Natural killer cell (primary cell): Measurements from ENCODE around the gene POLR2E. TPM values are rescaled to one million over a fixed set of nuclear protein-coding genes. Genes with fewer than 3 reads are reported as not detected.

Source experiments
- ATAC-seq, 3 donors: fragments of 150-1000 bp in 2 of 3; fragments of 200-7000 bp in 1 of 3; cut with Tn5 transposase; 1 replicate in 1 of 3; 2 replicates in 2 of 3; pipeline ENCODE4 v1.10.0; 2021; ENCODE audit warnings: mild to moderate bottlenecking in 2 of 3, moderate library complexity in 2 of 3
- DNase-seq, 2 donors: peaks; one replicate each; pipeline versions ENCODE4 v3.0.0 to v3.0.0-alpha.2; 2013 to 2021; ENCODE audit warnings: mixed read lengths in 1 of 2
- H3K27ac ChIP-seq: one replicate; pipeline ENCODE4 v1.5.1; 2013; ENCODE audit warnings: mild to moderate bottlenecking, low read length
- H3K27me3 ChIP-seq: one replicate; pipeline ENCODE4 v1.6.1; 2013; ENCODE audit warnings: low read length; ENCODE audit not compliant: control insufficient read depth, insufficient read depth
- H3K36me3 ChIP-seq: one replicate; pipeline ENCODE4 v1.6.1; 2013; ENCODE audit warnings: low read length; ENCODE audit not compliant: control insufficient read depth, insufficient read depth
- H3K4me1 ChIP-seq: one replicate; pipeline ENCODE4 v1.6.1; 2013; ENCODE audit warnings: low read length; ENCODE audit not compliant: control insufficient read depth, insufficient read depth
- H3K4me3 ChIP-seq: one replicate; pipeline ENCODE4 v1.5.1; 2013; ENCODE audit warnings: low read length
- H3K9me3 ChIP-seq: one replicate; pipeline ENCODE4 v1.6.1; 2013; ENCODE audit warnings: low read length; ENCODE audit not compliant: control insufficient read depth, insufficient read depth
- H3K27ac Mint-ChIP-seq, 2 donors: one replicate each; pipeline ENCODE4 v1.8.0; 2022; ENCODE audit warnings: mild to moderate bottlenecking in 2 of 2, mixed read lengths in 2 of 2, moderate library complexity in 1 of 2
- H3K27me3 Mint-ChIP-seq, 2 donors: one replicate each; pipeline ENCODE4 v1.8.0; 2022; ENCODE audit warnings: low read depth in 2 of 2, mixed read lengths in 2 of 2
- H3K36me3 Mint-ChIP-seq: one replicate; pipeline ENCODE4 v1.8.0; 2022; ENCODE audit warnings: mixed read lengths
- H3K4me1 Mint-ChIP-seq, 2 donors: one replicate each; pipeline ENCODE4 v1.8.0; 2022; ENCODE audit warnings: mixed read lengths in 2 of 2
- H3K4me3 Mint-ChIP-seq: one replicate; pipeline ENCODE4 v1.8.0; 2022; ENCODE audit warnings: mild to moderate bottlenecking, moderate library complexity, mixed read lengths
- H3K9me3 Mint-ChIP-seq, 2 donors: one replicate each; pipeline ENCODE4 v1.8.0; 2022; ENCODE audit warnings: mixed read lengths in 2 of 2
- CTCF ChIP-seq: fragments of 200-600 bp; IDR thresholded peaks from one replicate; pipeline ENCODE4 v1.8.0; 2022; ENCODE audit warnings: antibody characterized with exemption
- WGBS: methylation state at CpG from one replicate; pipeline ENCODE4 v1.1.7; 2013; ENCODE audit warnings: missing lambda C conversion rate; ENCODE audit not compliant: insufficient coverage; 5-methylcytosine and 5-hydroxymethylcytosine counted together
- intact Hi-C: fragments of 100-400 bp; cut with micrococcal nuclease; formaldehyde crosslinking; loops from one replicate; pipeline ENCODE4 v1.14.2; 2022
- total RNA-seq, 4 donors: library from RNA; stranded (reverse); fragments of 120-200 nt in 1 of 4; gene quantifications; one replicate each; pipeline versions ENCODE4 v1.2.3 to v1.2.4, GENCODE V29; 2013 to 2022

The POLR2E gene
- total RNA-seq, 3 donors from 2014 or later (not counting 1 experiment from before 2014, with no cell fraction given) = 77.3 to 105 (median 91.6) TPM

- TF ChIP-seq CTCF = no peak
- 95% methylated on average over 11 of the region's 11 CpGs for WGBS
- peaks cover 8 to 45% of the 10 kb centered on the region in 2 donors for H3K4me1 Mint-ChIP-seq
- Histone ChIP-seq H3K27me3 (no peaks in the 10 kb centered on the region), H3K27ac (no peak overlapping the region), H3K4me3 (no peak overlapping the region), H3K9me3 (no peaks in the 10 kb centered on the region), H3K36me3 (no peaks in the 10 kb centered on the region), H3K4me1 (peaks cover 70% of the 10 kb centered on the region)
- ATAC-seq (no peak), DNase-seq (no peak)
- no peaks in the 10 kb centered on the region for H3K36me3 Mint-ChIP-seq
- peak overlapping the region; percentile 89 to 96 for H3K27ac Mint-ChIP-seq
- H3K9me3 Mint-ChIP-seq = no peaks in the 10 kb centered on the region
- H3K4me3 Mint-ChIP-seq = peak overlapping the region; percentile 9
- intact Hi-C loops = loop anchor here (5.0 kb wide), 2 partner anchors 38 to 58 kb away; partner anchors contain the start of gene SBNO2
- H3K27me3 Mint-ChIP-seq = no peaks in the 10 kb centered on the region
Observed at GRCh38 chr19:1134431-1134830, 39.3 kb upstream of the POLR2E start.

- Histone ChIP-seq H3K9me3 (no peaks in the 10 kb centered on the region), H3K27ac (peak overlapping the region; percentile 88), H3K4me1 (peaks cover 75% of the 10 kb centered on the region), H3K4me3 (peak overlapping the region; percentile 91), H3K27me3 (no peaks in the 10 kb centered on the region), H3K36me3 (no peaks in the 10 kb centered on the region)
- H3K9me3 Mint-ChIP-seq = no peaks in the 10 kb centered on the region
- no peaks in the 10 kb centered on the region for H3K36me3 Mint-ChIP-seq
- TF ChIP-seq CTCF = no peak
- WGBS = 30% methylated on average over 25 of the region's 25 CpGs
- intact Hi-C loops = loop anchor here (5.0 kb wide), 2 partner anchors 39 to 59 kb away; partner anchors contain the start of gene SBNO2
- DNase-seq (peak; percentile 75 to 90), ATAC-seq (peak; percentile 39 to 73 (median 54))
- H3K27me3 Mint-ChIP-seq = no peaks in the 10 kb centered on the region
- peaks cover 8 to 45% of the 10 kb centered on the region in 2 donors for H3K4me1 Mint-ChIP-seq
- peak overlapping the region; percentile 91 for H3K4me3 Mint-ChIP-seq
- H3K27ac Mint-ChIP-seq = peak overlapping the region; percentile 89 to 96
Observed at GRCh38 chr19:1133471-1133929, 38.3 kb upstream of the POLR2E start.

GRCh38 chr19:1132552-1133383, 37.6 kb upstream of the POLR2E start:
- DNase-seq = peak; percentile 73 to 77
- no peaks in the 10 kb centered on the region for H3K36me3 ChIP-seq
- H3K4me1 ChIP-seq = peaks cover 75% of the 10 kb centered on the region
- 5% methylated on average over 48 of the region's 48 CpGs for WGBS
- peak overlapping the region; percentile 88 for H3K27ac ChIP-seq
- peak overlapping the region; percentile 89 to 96 for H3K27ac Mint-ChIP-seq
- intact Hi-C loops = loop anchor here (1.0 to 5.0 kb wide), 3 partner anchors 40 to 73 kb away; partner anchors contain the start of genes SBNO2 and STK11
- no peaks in the 10 kb centered on the region for H3K27me3 Mint-ChIP-seq
- peaks cover 8 to 45% of the 10 kb centered on the region in 2 donors for H3K4me1 Mint-ChIP-seq
- peak overlapping the region; percentile 91 for H3K4me3 ChIP-seq
- peak overlapping the region; percentile 91 for H3K4me3 Mint-ChIP-seq
- H3K36me3 Mint-ChIP-seq = no peaks in the 10 kb centered on the region
- no peaks in the 10 kb centered on the region for H3K9me3 Mint-ChIP-seq
- ATAC-seq = peak; percentile 46 to 63 (median 62)
- no peaks in the 10 kb centered on the region for H3K9me3 ChIP-seq
- no peak for TF ChIP-seq CTCF
- no peaks in the 10 kb centered on the region for H3K27me3 ChIP-seq
